ENCODE results near the gene PPP2R2D.

GRCh38 chr10:131866673-131867072 lies 34.1 kb upstream of the PPP2R2D start:
- no peak for TF ChIP-seq CTCF (IDR thresholded peaks at IDR 0.05)
- TF ChIP-seq POLR2A (IDR thresholded peaks at IDR 0.05) = no peak
- TF ChIP-seq EP300 (IDR thresholded peaks at IDR 0.05) = no peak
